CD8-positive, alpha-beta memory T cell (primary cell): ENCODE measurements around the gene HMGCS2. TPM values are rescaled to one million over a fixed set of nuclear protein-coding genes. Genes with fewer than 3 reads are reported as not detected.

ENCODE experiments used
- CTCF ChIA-PET: fragments of 350-600 bp; sonication (Branson Sonifier 250); formaldehyde crosslinking; loops from one replicate; lab custom pipeline; 2021; ENCODE audit warnings: antibody characterized with exemption; lab: Charles Lee
- POLR2A ChIA-PET: fragments of 350-600 bp; sonication (Branson Sonifier 250); formaldehyde crosslinking; loops from one replicate; lab custom pipeline; 2021; ENCODE audit warnings: antibody characterized with exemption; lab: Charles Lee
- DNase-seq, 5 donors: peaks; one replicate each; pipeline versions ENCODE4 v3.0.0 to v3.0.0-alpha.2; 2020 to 2022; ENCODE audit warnings: mixed read lengths in 1 of 5
- H3K27ac ChIP-seq: one replicate; pipeline ENCODE4 v1.7.0; 2013; ENCODE audit warnings: low read depth, mild to moderate bottlenecking, low read length, moderate library complexity
- H3K27me3 ChIP-seq: 2 replicates; pipeline ENCODE4 v1.7.0; 2013; ENCODE audit warnings: low read length, mild to moderate bottlenecking; ENCODE audit not compliant: insufficient read depth, poor library complexity, severe bottlenecking
- H3K36me3 ChIP-seq: 2 replicates; pipeline ENCODE4 v1.7.0; 2013; ENCODE audit warnings: mild to moderate bottlenecking, low read length, moderate library complexity; ENCODE audit not compliant: insufficient read depth
- H3K4me1 ChIP-seq: 2 replicates; pipeline ENCODE4 v1.7.0; 2013; ENCODE audit warnings: mild to moderate bottlenecking, low read length, moderate library complexity; ENCODE audit not compliant: insufficient read depth
- H3K4me3 ChIP-seq: 2 replicates; pipeline ENCODE4 v1.7.0; 2013; ENCODE audit warnings: mild to moderate bottlenecking, low read length
- H3K9me3 ChIP-seq: 2 replicates; pipeline ENCODE4 v1.7.0; 2013; ENCODE audit warnings: mild to moderate bottlenecking, low read length
- H3K27ac Mint-ChIP-seq, 8 donors: one replicate each; pipeline ENCODE4 v1.8.0; 2020 to 2021; ENCODE audit warnings: mixed read lengths in 8 of 8, mild to moderate bottlenecking in 6 of 8, inconsistent platforms in 3 of 8, moderate library complexity in 3 of 8
- H3K27me3 Mint-ChIP-seq, 2 donors: one replicate each; pipeline ENCODE4 v1.8.0; 2020 to 2021; ENCODE audit warnings: mixed read lengths in 2 of 2, mild to moderate bottlenecking in 1 of 2, moderate library complexity in 1 of 2
- H3K36me3 Mint-ChIP-seq, 3 donors: one replicate each; pipeline ENCODE4 v1.8.0; 2020 to 2021; ENCODE audit warnings: mixed read lengths in 3 of 3, inconsistent platforms in 1 of 3, mild to moderate bottlenecking in 1 of 3
- H3K4me1 Mint-ChIP-seq, 3 donors: one replicate each; pipeline ENCODE4 v1.8.0; 2020 to 2021; ENCODE audit warnings: mixed read lengths in 3 of 3, inconsistent platforms in 1 of 3, mild to moderate bottlenecking in 1 of 3
- H3K4me3 Mint-ChIP-seq, 7 donors: one replicate each; pipeline ENCODE4 v1.8.0; 2020 to 2021; ENCODE audit warnings: mixed read lengths in 7 of 7, mild to moderate bottlenecking in 6 of 7, moderate library complexity in 4 of 7, inconsistent platforms in 2 of 7
- H3K9me3 Mint-ChIP-seq, 5 donors: one replicate each; pipeline ENCODE4 v1.8.0; 2020 to 2022; ENCODE audit warnings: mixed read lengths in 5 of 5, mild to moderate bottlenecking in 3 of 5, moderate library complexity in 2 of 5, inconsistent platforms in 1 of 5
- polyA plus RNA-seq: library from polyadenylated mRNA; unstranded; fragments of 300-500 nt; fragmentation: Illumina TruSeq; gene quantifications from one replicate; pipeline ENCODE4 v1.2.3, GENCODE V29; 2021
- total RNA-seq, 2 experiments: library from RNA; stranded (reverse); gene quantifications; one replicate each; pipeline ENCODE4 v1.2.3, GENCODE V29; 2021

The HMGCS2 gene
- total and polyA plus RNA-seq, 3 experiments from 2014 or later: not detected

- Histone ChIP-seq H3K27me3 (no peaks in the 10 kb centered on the region), H3K4me1 (no peaks in the 10 kb centered on the region), H3K27ac (no peak overlapping the region), H3K36me3 (no peaks in the 10 kb centered on the region), H3K4me3 (no peak overlapping the region), H3K9me3 (no peaks in the 10 kb centered on the region)
- Mint-ChIP-seq H3K4me3 (no peak overlapping the region), H3K36me3 (no peaks in the 10 kb centered on the region), H3K9me3 (no peaks in the 10 kb centered on the region), H3K27ac (no peak overlapping the region), H3K4me1 (no peaks in the 10 kb centered on the region), H3K27me3 (peaks cover 6 to 16% of the 10 kb centered on the region in 2 donors)
- DNase-seq: no peak
- ChIA-PET POLR2A (no interaction called here), CTCF (no interaction called here)
Measured at GRCh38 chr1:119766374-119766794, 2.3 kb downstream of the HMGCS2 start.

DNA sequence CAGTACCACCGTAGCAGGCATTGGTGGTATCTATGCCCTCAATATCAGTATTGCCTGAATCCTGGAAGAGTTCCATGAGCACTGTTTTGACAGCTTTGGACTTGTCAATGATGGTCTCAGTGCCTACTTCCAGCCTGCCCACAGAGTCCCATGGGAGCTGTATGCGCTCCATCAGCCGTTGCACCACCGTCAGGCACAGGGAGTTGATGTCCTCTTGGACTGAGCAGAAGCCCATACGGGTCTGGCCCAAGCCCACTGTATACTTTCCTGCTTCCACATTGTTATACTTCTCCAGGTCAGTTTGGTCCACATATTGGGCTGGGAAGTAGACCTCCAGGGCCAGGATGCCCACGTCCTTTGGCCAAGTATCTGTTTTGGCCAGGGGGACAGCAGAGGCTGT, 4.5 kb downstream of the HMGCS2 start:
- Mint-ChIP-seq H3K4me1 (no peaks in the 10 kb centered on the region), H3K36me3 (no peaks in the 10 kb centered on the region), H3K27me3 (peaks cover 6 to 26% of the 10 kb centered on the region in 2 donors), H3K27ac (no peak overlapping the region), H3K9me3 (no peaks in the 10 kb centered on the region), H3K4me3 (no peak overlapping the region)
- H3K9me3 ChIP-seq: no peaks in the 10 kb centered on the region
- CTCF ChIA-PET: no interaction called here
- no peaks in the 10 kb centered on the region for H3K27me3 ChIP-seq
- no peaks in the 10 kb centered on the region for H3K36me3 ChIP-seq
- no peak overlapping the region for H3K27ac ChIP-seq
- no peaks in the 10 kb centered on the region for H3K4me1 ChIP-seq
- POLR2A ChIA-PET: no interaction called here
- DNase-seq: no peak
- H3K4me3 ChIP-seq: no peak overlapping the region

- no peak for DNase-seq
- CTCF ChIA-PET: no interaction called here
- POLR2A ChIA-PET: no interaction called here
Measured at GRCh38 chr1:119762953-119763352, 5.8 kb downstream of the HMGCS2 start.

GRCh38 chr1:119762409-119762808, 6.3 kb downstream of the HMGCS2 start:
- DNase-seq: no peak
- Histone ChIP-seq H3K36me3 (no peaks in the 10 kb centered on the region), H3K4me1 (no peaks in the 10 kb centered on the region), H3K27me3 (no peaks in the 10 kb centered on the region), H3K4me3 (no peak overlapping the region), H3K27ac (no peak overlapping the region), H3K9me3 (no peaks in the 10 kb centered on the region)
- ChIA-PET POLR2A (no interaction called here), CTCF (no interaction called here)
- no peaks in the 10 kb centered on the region for H3K9me3 Mint-ChIP-seq
- H3K4me1 Mint-ChIP-seq: no peaks in the 10 kb centered on the region
- H3K27ac Mint-ChIP-seq: no peak overlapping the region
- no peak overlapping the region for H3K4me3 Mint-ChIP-seq
- peaks cover 6 to 27% of the 10 kb centered on the region in 2 donors for H3K27me3 Mint-ChIP-seq
- no peaks in the 10 kb centered on the region for H3K36me3 Mint-ChIP-seq

More at GRCh38 chr1:119762953-119763352, 5.8 kb downstream of the HMGCS2 start:
- Histone ChIP-seq H3K9me3 (no peaks in the 10 kb centered on the region), H3K27me3 (no peaks in the 10 kb centered on the region), H3K4me1 (no peaks in the 10 kb centered on the region), H3K4me3 (no peak overlapping the region), H3K27ac (no peak overlapping the region), H3K36me3 (no peaks in the 10 kb centered on the region)
- Mint-ChIP-seq H3K4me1 (no peaks in the 10 kb centered on the region), H3K27ac (no peak overlapping the region), H3K27me3 (peaks cover 6 to 27% of the 10 kb centered on the region in 2 donors), H3K9me3 (no peaks in the 10 kb centered on the region), H3K4me3 (no peak overlapping the region), H3K36me3 (no peaks in the 10 kb centered on the region)

DNA sequence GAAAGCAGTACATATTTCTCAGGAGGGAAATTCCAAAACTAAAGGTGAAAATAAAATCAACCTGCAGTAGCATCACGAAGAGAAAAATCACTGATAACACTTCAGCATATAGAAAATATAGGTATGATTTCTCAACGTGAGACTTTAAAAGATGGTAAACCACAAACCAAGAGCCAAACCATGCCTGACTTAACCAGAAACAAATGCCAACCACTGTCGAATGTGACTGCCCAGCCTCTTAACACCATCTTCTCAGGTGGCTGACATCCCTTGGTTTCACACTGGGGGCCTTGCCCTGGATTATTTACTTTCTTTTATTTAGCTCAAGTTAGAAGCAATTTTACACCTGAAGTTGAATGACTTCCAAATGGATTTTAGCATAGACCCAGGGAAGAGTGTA, 10.1 kb downstream of the HMGCS2 start:
- Mint-ChIP-seq H3K9me3 (no peaks in the 10 kb centered on the region), H3K4me3 (no peak overlapping the region), H3K27me3 (peaks cover 7 to 32% of the 10 kb centered on the region in 2 donors), H3K27ac (no peak overlapping the region), H3K36me3 (no peaks in the 10 kb centered on the region), H3K4me1 (no peaks in the 10 kb centered on the region)
- no peak for DNase-seq
- Histone ChIP-seq H3K27ac (no peak overlapping the region), H3K36me3 (no peaks in the 10 kb centered on the region), H3K9me3 (no peaks in the 10 kb centered on the region), H3K27me3 (no peaks in the 10 kb centered on the region), H3K4me3 (no peak overlapping the region), H3K4me1 (no peaks in the 10 kb centered on the region)
- POLR2A ChIA-PET: no interaction called here
- CTCF ChIA-PET: no interaction called here

GRCh38 chr1:119752592-119752991, 16.1 kb downstream of the HMGCS2 start:
- no peak overlapping the region for H3K27ac ChIP-seq
- H3K4me3 ChIP-seq: no peak overlapping the region
- H3K9me3 ChIP-seq: no peaks in the 10 kb centered on the region
- no peaks in the 10 kb centered on the region for H3K27me3 ChIP-seq
- peaks cover 9 to 25% of the 10 kb centered on the region in 2 donors for H3K27me3 Mint-ChIP-seq
- ChIA-PET CTCF (no interaction called here), POLR2A (no interaction called here)
- no peaks in the 10 kb centered on the region for H3K36me3 Mint-ChIP-seq
- H3K4me1 Mint-ChIP-seq: no peaks in the 10 kb centered on the region
- H3K36me3 ChIP-seq: no peaks in the 10 kb centered on the region
- peaks cover 0 to 3% (median 0%) of the 10 kb centered on the region in 5 donors for H3K9me3 Mint-ChIP-seq
- DNase-seq: no peak
- H3K4me3 Mint-ChIP-seq: no peak overlapping the region
- H3K4me1 ChIP-seq: no peaks in the 10 kb centered on the region
- H3K27ac Mint-ChIP-seq: no peak overlapping the region

GRCh38 chr1:119748040-119748439, 20.7 kb downstream of the HMGCS2 start:
- no peaks in the 10 kb centered on the region for H3K4me1 ChIP-seq
- peaks cover 0 to 1% (median 0%) of the 10 kb centered on the region in 3 donors for H3K36me3 Mint-ChIP-seq
- H3K36me3 ChIP-seq: no peaks in the 10 kb centered on the region
- no peak overlapping the region for H3K27ac ChIP-seq
- DNase-seq: no peak
- H3K9me3 Mint-ChIP-seq: peaks cover 0 to 4% (median 0%) of the 10 kb centered on the region in 5 donors
- H3K4me1 Mint-ChIP-seq: peaks cover 0 to 4% (median 0%) of the 10 kb centered on the region in 3 donors
- H3K4me3 ChIP-seq: no peak overlapping the region
- ChIA-PET POLR2A (no interaction called here), CTCF (interaction anchor here (0.8 kb wide), 1 partner anchor 14 kb away, joined by 3 read pairs; no protein-coding TSS in a partner anchor)
- no peaks in the 10 kb centered on the region for H3K27me3 ChIP-seq
- H3K9me3 ChIP-seq: no peaks in the 10 kb centered on the region
- H3K4me3 Mint-ChIP-seq: no peak overlapping the region
- no peak overlapping the region for H3K27ac Mint-ChIP-seq
- peaks cover 4 to 5% of the 10 kb centered on the region in 2 donors for H3K27me3 Mint-ChIP-seq

DNA sequence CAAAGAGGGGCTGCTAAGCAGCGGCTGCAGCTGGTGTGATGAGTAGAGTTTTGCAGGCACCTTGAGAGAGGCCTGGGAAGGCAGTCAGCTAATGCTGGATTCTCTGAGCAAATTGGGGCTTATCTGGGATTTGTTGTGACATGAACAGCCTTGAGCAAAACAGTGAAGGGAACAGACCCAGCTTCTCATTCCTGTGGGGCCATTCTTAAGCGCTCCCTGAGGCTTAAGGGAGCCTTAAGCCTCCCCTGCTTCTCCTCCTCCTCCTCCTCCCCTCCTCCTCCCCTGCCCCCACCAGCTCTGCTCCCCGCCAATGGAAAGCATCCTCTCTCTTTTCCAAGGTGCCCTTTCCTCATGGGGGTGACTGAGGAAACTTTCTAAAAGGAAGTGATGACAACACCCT, 21.3 kb downstream of the HMGCS2 start:
- H3K9me3 ChIP-seq: no peaks in the 10 kb centered on the region
- Mint-ChIP-seq H3K27me3 (peaks cover 3 to 4% of the 10 kb centered on the region in 2 donors), H3K9me3 (peaks cover 0 to 4% (median 0%) of the 10 kb centered on the region in 5 donors), H3K36me3 (peaks cover 0 to 1% (median 0%) of the 10 kb centered on the region in 3 donors), H3K4me3 (no peak overlapping the region), H3K4me1 (peaks cover 0 to 4% (median 0%) of the 10 kb centered on the region in 3 donors), H3K27ac (no peak overlapping the region)
- no peak overlapping the region for H3K4me3 ChIP-seq
- ChIA-PET POLR2A (no interaction called here), CTCF (interaction anchor here (0.8 kb wide), 1 partner anchor 13 kb away, joined by 3 read pairs; no protein-coding TSS in a partner anchor)
- no peaks in the 10 kb centered on the region for H3K36me3 ChIP-seq
- H3K27me3 ChIP-seq: no peaks in the 10 kb centered on the region
- no peaks in the 10 kb centered on the region for H3K4me1 ChIP-seq
- no peak for DNase-seq
- no peak overlapping the region for H3K27ac ChIP-seq
